Neutrophil (primary cell): ENCODE measurements around the gene KCNE4.

Experiments used
- H3K27ac ChIP-seq: fragments of 200-600 bp; sonication (generic); 2 replicates; pipeline ENCODE4 v1.5.1; 2016; ENCODE audit warnings: mild to moderate bottlenecking, moderate library complexity
- H3K27me3 ChIP-seq: fragments of 200-600 bp; sonication (generic); 2 replicates; pipeline ENCODE4 v1.6.0; 2016; ENCODE audit warnings: mild to moderate bottlenecking
- H3K36me3 ChIP-seq: fragments of 200-600 bp; sonication (generic); 2 replicates; pipeline ENCODE4 v1.5.1; 2017
- H3K4me1 ChIP-seq, 2 experiments: fragments of 200-600 bp in 1 of 2; sonication (generic) in 1 of 2; 1 replicate in 1 of 2; 2 replicates in 1 of 2; pipeline versions ENCODE4 v1.5.1 to v1.6.1; 2013 to 2016; ENCODE audit warnings: low read depth in 1 of 2, low read length in 1 of 2, mild to moderate bottlenecking in 1 of 2, moderate library complexity in 1 of 2; ENCODE audit not compliant: control insufficient read depth in 1 of 2, insufficient read depth in 1 of 2
- H3K4me3 ChIP-seq, 2 experiments: fragments of 200-600 bp in 1 of 2; sonication (generic) in 1 of 2; 1 replicate in 1 of 2; 2 replicates in 1 of 2; pipeline ENCODE4 v1.5.1; 2013 to 2016; ENCODE audit warnings: low read depth in 1 of 2, low read length in 1 of 2, mild to moderate bottlenecking in 1 of 2, moderate library complexity in 1 of 2
- H3K9me3 ChIP-seq: fragments of 200-600 bp; sonication (generic); 2 replicates; pipeline ENCODE4 v1.5.1; 2016
- TF ChIP-seq, protein P1 (sequence below): fragments of 200-600 bp; sonication (generic); IDR thresholded peaks from 2 replicates; pipeline ENCODE4 v1.5.1; 2016; ENCODE audit warnings: antibody characterized with exemption

The KCNE4 gene

GRCh38 chr2:223010641-223011040 lies 41.3 kb upstream of the KCNE4 start:
- TF ChIP-seq, protein P1, sequence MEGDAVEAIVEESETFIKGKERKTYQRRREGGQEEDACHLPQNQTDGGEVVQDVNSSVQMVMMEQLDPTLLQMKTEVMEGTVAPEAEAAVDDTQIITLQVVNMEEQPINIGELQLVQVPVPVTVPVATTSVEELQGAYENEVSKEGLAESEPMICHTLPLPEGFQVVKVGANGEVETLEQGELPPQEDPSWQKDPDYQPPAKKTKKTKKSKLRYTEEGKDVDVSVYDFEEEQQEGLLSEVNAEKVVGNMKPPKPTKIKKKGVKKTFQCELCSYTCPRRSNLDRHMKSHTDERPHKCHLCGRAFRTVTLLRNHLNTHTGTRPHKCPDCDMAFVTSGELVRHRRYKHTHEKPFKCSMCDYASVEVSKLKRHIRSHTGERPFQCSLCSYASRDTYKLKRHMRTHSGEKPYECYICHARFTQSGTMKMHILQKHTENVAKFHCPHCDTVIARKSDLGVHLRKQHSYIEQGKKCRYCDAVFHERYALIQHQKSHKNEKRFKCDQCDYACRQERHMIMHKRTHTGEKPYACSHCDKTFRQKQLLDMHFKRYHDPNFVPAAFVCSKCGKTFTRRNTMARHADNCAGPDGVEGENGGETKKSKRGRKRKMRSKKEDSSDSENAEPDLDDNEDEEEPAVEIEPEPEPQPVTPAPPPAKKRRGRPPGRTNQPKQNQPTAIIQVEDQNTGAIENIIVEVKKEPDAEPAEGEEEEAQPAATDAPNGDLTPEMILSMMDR: no peak
- Histone ChIP-seq H3K27ac (no peak overlapping the region), H3K9me3 (no peaks in the 10 kb centered on the region), H3K4me3 (no peak overlapping the region), H3K36me3 (no peaks in the 10 kb centered on the region), H3K4me1 (no peaks in the 10 kb centered on the region), H3K27me3 (no peaks in the 10 kb centered on the region)

DNA sequence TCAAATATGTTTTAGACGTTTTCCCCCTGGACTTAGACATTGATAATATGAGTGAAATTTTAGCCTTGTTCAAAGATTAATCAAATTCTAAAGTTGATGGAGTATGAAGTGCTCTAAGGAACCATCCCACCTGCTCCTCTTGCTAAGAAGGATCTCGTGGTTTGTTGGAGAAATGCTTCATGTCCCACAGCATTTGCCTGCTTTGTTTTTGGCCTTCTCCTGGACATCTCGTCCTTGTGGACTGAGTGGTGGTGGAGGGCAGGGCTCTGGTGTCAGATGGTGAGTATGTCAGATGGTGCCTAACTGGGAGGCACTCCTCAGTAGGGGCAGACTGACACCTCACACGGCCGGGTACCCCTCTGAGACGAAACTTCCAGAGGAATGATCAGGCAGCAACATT lies 39.7 kb upstream of the KCNE4 start:
- Histone ChIP-seq H3K9me3 (no peaks in the 10 kb centered on the region), H3K4me1 (no peaks in the 10 kb centered on the region), H3K27me3 (no peaks in the 10 kb centered on the region), H3K27ac (no peak overlapping the region), H3K36me3 (no peaks in the 10 kb centered on the region), H3K4me3 (no peak overlapping the region)
- TF ChIP-seq, protein P1: no peak

DNA sequence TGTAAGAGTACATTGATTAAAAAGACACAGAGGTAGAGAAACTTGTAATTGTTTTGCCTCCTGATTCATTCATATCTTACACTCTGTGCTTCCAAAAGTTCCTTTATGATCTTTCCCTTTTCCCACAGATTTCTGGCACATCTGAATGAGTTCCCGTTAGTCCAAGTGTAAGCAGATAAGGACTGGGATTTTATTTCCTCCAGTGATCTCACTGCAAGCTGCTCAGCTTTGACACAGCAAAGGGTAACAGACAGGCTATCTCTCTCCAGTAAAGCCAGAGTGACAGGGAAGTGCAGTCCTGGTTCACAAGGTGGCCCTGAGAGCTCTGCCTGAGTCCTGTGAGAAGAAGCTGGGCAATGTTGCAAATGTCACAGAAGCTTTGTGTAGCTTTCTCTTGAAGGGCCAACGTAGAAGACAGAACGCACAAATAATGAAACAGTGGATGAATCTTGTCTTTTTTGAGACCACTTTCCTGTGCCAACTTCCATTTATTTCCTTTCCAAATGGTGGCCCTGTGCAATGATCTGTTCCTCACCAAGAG lies 32.5 kb upstream of the KCNE4 start:
- H3K4me3 ChIP-seq: no peak overlapping the region
- TF ChIP-seq, protein P1: no peak
- no peaks in the 10 kb centered on the region for H3K27me3 ChIP-seq
- H3K9me3 ChIP-seq: no peaks in the 10 kb centered on the region
- no peaks in the 10 kb centered on the region for H3K4me1 ChIP-seq
- H3K36me3 ChIP-seq: no peaks in the 10 kb centered on the region
- no peak overlapping the region for H3K27ac ChIP-seq

DNA sequence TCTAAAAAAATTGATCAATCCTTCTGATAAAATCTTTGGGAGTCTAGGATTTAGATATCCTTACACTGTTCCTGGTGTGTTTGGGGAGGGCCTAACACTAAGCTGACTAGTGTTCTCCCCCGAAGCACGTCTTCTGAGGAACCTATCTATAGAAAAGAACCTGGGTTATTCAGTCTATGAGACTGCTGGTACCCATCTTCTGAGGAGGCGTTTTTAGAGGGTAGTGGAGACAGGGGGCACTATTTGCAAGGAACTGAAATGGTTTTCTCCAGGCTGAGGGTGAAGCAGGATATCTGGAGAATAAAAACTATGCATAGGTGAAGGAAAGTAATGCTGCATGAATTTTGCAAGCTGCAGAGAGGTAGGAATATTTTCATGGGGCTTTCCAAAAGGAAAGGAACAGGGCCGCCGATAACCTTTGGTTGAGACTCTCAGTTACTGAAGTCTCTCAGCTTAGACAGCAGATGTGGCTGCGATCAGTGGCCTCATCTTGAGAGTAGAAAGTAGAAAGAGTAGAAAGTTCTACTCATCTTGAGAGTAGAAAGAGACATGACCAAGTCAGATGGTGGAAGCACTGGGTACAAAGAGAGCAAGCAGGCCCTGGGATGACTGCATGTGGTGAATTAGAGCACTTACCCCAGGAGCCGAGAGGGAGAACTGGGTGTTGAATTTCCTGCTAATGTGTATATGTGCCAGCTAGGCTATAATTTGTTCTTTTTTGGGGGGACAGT lies 31.8 kb upstream of the KCNE4 start:
- Histone ChIP-seq H3K27me3 (no peaks in the 10 kb centered on the region), H3K4me3 (no peak overlapping the region), H3K27ac (no peak overlapping the region), H3K4me1 (no peaks in the 10 kb centered on the region), H3K9me3 (no peaks in the 10 kb centered on the region), H3K36me3 (no peaks in the 10 kb centered on the region)
- TF ChIP-seq, protein P1: no peak

GRCh38 chr2:223020971-223021675 lies 30.9 kb upstream of the KCNE4 start:
- H3K27me3 ChIP-seq: no peaks in the 10 kb centered on the region
- no peak overlapping the region for H3K4me3 ChIP-seq
- TF ChIP-seq, protein P1: no peak
- no peaks in the 10 kb centered on the region for H3K4me1 ChIP-seq
- H3K36me3 ChIP-seq: no peaks in the 10 kb centered on the region
- no peak overlapping the region for H3K27ac ChIP-seq
- no peaks in the 10 kb centered on the region for H3K9me3 ChIP-seq
